Uterus (tissue), 4 donors: ENCODE data around the gene CNTF. TPM values are rescaled to one million over a fixed set of nuclear protein-coding genes. Genes with fewer than 3 reads are reported as not detected.

Source experiments
- DNase-seq, 2 donors: peaks; one replicate each; pipeline ENCODE4 v3.0.0-alpha.2; 2019 to 2020
- H3K27ac ChIP-seq, 2 donors: fragments of 200-600 bp; sonication (generic); 1 replicate in 1 of 2; 2 replicates in 1 of 2; pipeline ENCODE4 v1.5.1; 2016 to 2018
- H3K27me3 ChIP-seq, 2 donors: fragments of 200-600 bp; sonication (generic); one replicate each; pipeline ENCODE4 v1.5.1; 2018 to 2019; ENCODE audit warnings: control low read depth in 1 of 2
- H3K36me3 ChIP-seq, 2 donors: fragments of 200-600 bp; sonication (generic); one replicate each; pipeline ENCODE4 v1.5.1; 2019; ENCODE audit warnings: control low read depth in 1 of 2
- H3K4me1 ChIP-seq, 2 donors: fragments of 200-600 bp; sonication (generic); one replicate each; pipeline ENCODE4 v1.5.1; 2018 to 2019; ENCODE audit warnings: control low read depth in 1 of 2
- H3K4me3 ChIP-seq, 2 donors: fragments of 200-600 bp; sonication (generic); 1 replicate in 1 of 2; 2 replicates in 1 of 2; pipeline ENCODE4 v1.5.1; 2018 to 2019; ENCODE audit warnings: mild to moderate bottlenecking in 1 of 2
- H3K9me3 ChIP-seq, 2 donors: fragments of 200-600 bp; sonication (generic); one replicate each; pipeline ENCODE4 v1.5.1; 2019; ENCODE audit warnings: control low read depth in 1 of 2
- POLR2A ChIP-seq, 2 donors: fragments of 450-650 bp; IDR thresholded peaks; one replicate each; pipeline ENCODE4 v1.6.1; 2016; ENCODE audit warnings: antibody characterized with exemption in 2 of 2, mild to moderate bottlenecking in 1 of 2, moderate library complexity in 1 of 2
- intact Hi-C: fragments of 100-400 bp; cut with DNase I; formaldehyde crosslinking; loops from one replicate; pipeline ENCODE4 v1.15.1; 2023; ENCODE audit warnings: low total_unique reads
- total RNA-seq, 4 donors: library from RNA; depleted of rRNA in 3 of 4; stranded (reverse); fragments of >200 nt in 3 of 4; gene quantifications; one replicate each; pipeline versions ENCODE4 v1.1.0 to v1.2.4, GENCODE V29; 2014 to 2023
- TF ChIP-seq, protein P1 (sequence below), 4 experiments: fragments of 200-600 bp in 2 of 4; fragments of 450-650 bp in 2 of 4; sonication (generic) in 2 of 4; IDR thresholded peaks; one replicate each; pipeline ENCODE4 v1.5.1; 2016 to 2019; ENCODE audit warnings: antibody characterized with exemption in 4 of 4, mild to moderate bottlenecking in 2 of 4, moderate library complexity in 1 of 4
- donor health status: DM: yes; HTN: yes; CAD: no.

The CNTF gene
- total RNA-seq, 4 donors from 2014 or later: 1.1 to 1.2 TPM; not detected in 2

DNA sequence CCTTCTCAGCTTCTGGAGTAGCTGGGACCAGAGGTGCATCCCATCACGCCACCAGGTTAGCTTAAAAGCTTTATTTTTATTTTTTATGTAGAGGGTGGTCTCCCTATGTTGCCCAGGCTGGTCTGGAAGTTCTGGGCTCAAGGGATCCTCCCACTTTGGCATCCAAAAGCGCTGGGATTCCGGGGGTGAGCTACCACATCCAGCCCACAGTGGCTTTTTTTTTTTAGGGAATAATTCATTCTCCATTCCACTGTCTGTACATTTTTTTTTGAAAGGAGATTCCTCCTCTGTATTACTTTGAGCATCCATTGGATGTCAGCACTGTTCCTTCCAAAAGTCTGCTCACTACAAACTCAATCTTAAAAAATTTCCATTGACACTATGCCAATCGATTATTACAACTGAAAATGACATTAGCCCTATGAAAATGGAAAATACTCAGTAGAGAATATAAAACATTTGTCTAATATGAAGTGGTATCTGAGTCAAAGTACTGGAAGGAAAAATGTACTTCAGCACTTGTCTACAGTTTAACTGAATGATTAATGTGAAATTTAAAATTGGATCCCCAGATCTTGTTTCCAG, 45.5 kb upstream of the CNTF start:
- H3K36me3 ChIP-seq: no peaks in the 10 kb centered on the region
- peaks cover 3 to 16% of the 10 kb centered on the region in 2 donors for H3K4me1 ChIP-seq
- H3K27me3 ChIP-seq: no peaks in the 10 kb centered on the region
- no peak for DNase-seq
- H3K4me3 ChIP-seq: peak overlapping the region; percentile 96 to 99
- no peak for TF ChIP-seq POLR2A (IDR thresholded peaks at IDR 0.05)
- TF ChIP-seq, protein P1, sequence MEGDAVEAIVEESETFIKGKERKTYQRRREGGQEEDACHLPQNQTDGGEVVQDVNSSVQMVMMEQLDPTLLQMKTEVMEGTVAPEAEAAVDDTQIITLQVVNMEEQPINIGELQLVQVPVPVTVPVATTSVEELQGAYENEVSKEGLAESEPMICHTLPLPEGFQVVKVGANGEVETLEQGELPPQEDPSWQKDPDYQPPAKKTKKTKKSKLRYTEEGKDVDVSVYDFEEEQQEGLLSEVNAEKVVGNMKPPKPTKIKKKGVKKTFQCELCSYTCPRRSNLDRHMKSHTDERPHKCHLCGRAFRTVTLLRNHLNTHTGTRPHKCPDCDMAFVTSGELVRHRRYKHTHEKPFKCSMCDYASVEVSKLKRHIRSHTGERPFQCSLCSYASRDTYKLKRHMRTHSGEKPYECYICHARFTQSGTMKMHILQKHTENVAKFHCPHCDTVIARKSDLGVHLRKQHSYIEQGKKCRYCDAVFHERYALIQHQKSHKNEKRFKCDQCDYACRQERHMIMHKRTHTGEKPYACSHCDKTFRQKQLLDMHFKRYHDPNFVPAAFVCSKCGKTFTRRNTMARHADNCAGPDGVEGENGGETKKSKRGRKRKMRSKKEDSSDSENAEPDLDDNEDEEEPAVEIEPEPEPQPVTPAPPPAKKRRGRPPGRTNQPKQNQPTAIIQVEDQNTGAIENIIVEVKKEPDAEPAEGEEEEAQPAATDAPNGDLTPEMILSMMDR (IDR thresholded peaks at IDR 0.05): peak in 2 of 4 experiments; percentile 23 to 33
- no peaks in the 10 kb centered on the region for H3K9me3 ChIP-seq
- H3K27ac ChIP-seq: peak overlapping the region; percentile 99 to 100
- intact Hi-C loops: loop anchor here (10.0 kb wide), 1 partner anchor 568 kb away; the partner anchor contains the start of gene FAM111A

DNA sequence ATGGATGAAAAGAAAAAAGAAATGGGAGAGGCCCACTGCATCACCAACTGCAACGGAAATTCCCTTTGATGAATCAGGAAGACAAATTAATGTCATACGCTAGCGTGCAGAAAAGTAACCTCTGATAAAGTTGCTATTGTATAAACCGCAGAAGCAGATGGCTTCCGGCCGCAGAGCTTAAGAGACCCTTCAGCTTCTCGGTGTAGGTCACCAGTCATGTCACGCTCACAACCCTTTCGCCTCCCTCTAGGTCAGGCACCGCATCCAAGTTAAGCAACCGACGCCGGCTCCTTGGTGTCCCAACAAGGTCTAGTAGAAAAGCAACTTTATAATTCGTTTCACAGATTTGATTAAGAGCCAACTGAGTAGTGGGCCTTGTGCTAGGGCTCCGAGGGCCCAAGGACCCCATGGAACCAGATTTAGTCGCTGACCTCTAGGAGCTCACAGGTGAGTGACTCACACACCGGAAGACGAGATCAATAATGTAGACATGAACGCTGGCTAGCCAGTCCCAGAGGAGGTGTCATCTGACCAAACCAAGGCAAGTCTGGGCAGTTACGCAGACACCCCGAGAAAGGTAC, 44.8 kb upstream of the CNTF start:
- peaks cover 3 to 14% of the 10 kb centered on the region in 2 donors for H3K4me1 ChIP-seq
- peak overlapping the region; percentile 96 to 99 for H3K4me3 ChIP-seq
- intact Hi-C loops: loop anchor here (10.0 kb wide), 1 partner anchor 567 kb away; the partner anchor contains the start of gene FAM111A
- H3K9me3 ChIP-seq: no peaks in the 10 kb centered on the region
- no peak for DNase-seq
- no peaks in the 10 kb centered on the region for H3K36me3 ChIP-seq
- peak; percentile 55 to 66 for TF ChIP-seq POLR2A (IDR thresholded peaks at IDR 0.05)
- TF ChIP-seq, protein P1 (IDR thresholded peaks at IDR 0.05): no peak
- peak overlapping the region; percentile 99 to 100 for H3K27ac ChIP-seq
- no peaks in the 10 kb centered on the region for H3K27me3 ChIP-seq

- TF ChIP-seq, protein P1 (IDR thresholded peaks at IDR 0.05): peak in 1 of 4 experiments; percentile 24
- no peak for TF ChIP-seq POLR2A (IDR thresholded peaks at IDR 0.05)
- Histone ChIP-seq H3K4me3 (peak overlapping the region; percentile 96 to 99), H3K27me3 (no peaks in the 10 kb centered on the region), H3K9me3 (no peaks in the 10 kb centered on the region), H3K36me3 (no peaks in the 10 kb centered on the region), H3K27ac (peak overlapping the region; percentile 99 to 100), H3K4me1 (peaks cover 3 to 14% of the 10 kb centered on the region in 2 donors)
- DNase-seq: peak; percentile 95 to 97
- intact Hi-C loops: loop anchor here (10.0 kb wide), 1 partner anchor 567 kb away; the partner anchor contains the start of gene FAM111A
Measured at GRCh38 chr11:58578136-58578634, 44.3 kb upstream of the CNTF start.

GRCh38 chr11:58578635-58579191, 43.8 kb upstream of the CNTF start, which contains the start of gene ZFP91:
Gene ZFP91, plus strand, starts transcription at chr11:58579063. Its CDS starts 219 bp downstream, at chr11:58579282.
- Histone ChIP-seq H3K27ac (peak within 1 kb of the TSS; percentile 99 to 100), H3K4me1 (peaks cover 3 to 14% of the 10 kb centered on the region in 2 donors), H3K27me3 (no peaks in the 10 kb centered on the region), H3K4me3 (peak within 1 kb of the TSS; percentile 96 to 99), H3K9me3 (no peaks in the 10 kb centered on the region), H3K36me3 (no peaks in the 10 kb centered on the region)
- intact Hi-C loops: loop anchor here (10.0 kb wide), 1 partner anchor 566 kb away; the partner anchor contains the start of gene FAM111A
- peak; percentile 97 to 99 for DNase-seq
- peak; percentile 68 to 80 for TF ChIP-seq POLR2A (IDR thresholded peaks at IDR 0.05)
- TF ChIP-seq, protein P1 (IDR thresholded peaks at IDR 0.05): peak in 1 of 4 experiments; percentile 21
